GM12891 (cell line): ENCODE measurements around the gene VPS16.

Experiments used
- POLR2A ChIP-seq: IDR thresholded peaks from 2 replicates; pipeline ENCODE4 v1.6.1; 2011; ENCODE audit warnings: low read depth, low read length, control low read depth
- TAF1 ChIP-seq: IDR thresholded peaks from 2 replicates; pipeline ENCODE4 v1.6.1; 2011; ENCODE audit warnings: low read depth, low read length, control low read depth

DNA sequence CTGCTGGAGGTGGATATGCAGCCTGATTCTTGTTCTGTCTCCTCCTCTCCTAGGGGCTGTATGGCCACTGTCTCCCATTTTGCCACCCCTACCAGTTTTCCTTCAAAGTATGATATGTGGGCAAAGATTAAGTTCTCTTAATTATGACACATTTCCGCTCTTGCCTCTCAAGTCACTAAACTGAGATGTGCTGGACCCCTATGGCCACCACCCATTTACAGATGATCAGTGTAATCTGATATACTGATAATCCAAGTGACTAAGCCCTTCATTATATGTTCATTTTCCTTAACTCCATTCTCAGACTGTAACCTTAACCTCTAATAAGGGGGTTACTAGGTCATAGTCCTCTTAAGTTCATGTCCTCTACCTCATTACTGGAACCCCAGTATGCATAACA, 26.5 kb upstream of the VPS16 start:
- TF ChIP-seq POLR2A (no peak), TAF1 (no peak)
